ENCODE measurements around the gene AMN. TPM values are rescaled to one million over a fixed set of nuclear protein-coding genes. Genes with fewer than 3 reads are reported as not detected.

Gene AMN
- total RNA-seq, 6 experiments from 2014 or later = 7.1 to 69.1 (median 28.6) TPM

GRCh38 chr14:102930753-102931579, 8.5 kb downstream of the AMN start:
- DNase-seq (peak in 2 of 3 donors; percentile 25 to 56), ATAC-seq (no peak)
- Histone ChIP-seq H3K9me3 (no peaks in the 10 kb centered on the region), H3K36me3 (no peaks in the 10 kb centered on the region), H3K4me1 (peaks cover 0 to 26% (median 6%) of the 10 kb centered on the region in 4 donors), H3K27me3 (no peaks in the 10 kb centered on the region), H3K4me3 (no peak overlapping the region), H3K27ac (no peak overlapping the region)
- 76% methylated on average over 19 of the region's 34 CpGs for WGBS (ENCODE audit: insufficient coverage, low coverage, low lambda C conversion rate, missing lambda C conversion rate)
- TF ChIP-seq, protein P1, sequence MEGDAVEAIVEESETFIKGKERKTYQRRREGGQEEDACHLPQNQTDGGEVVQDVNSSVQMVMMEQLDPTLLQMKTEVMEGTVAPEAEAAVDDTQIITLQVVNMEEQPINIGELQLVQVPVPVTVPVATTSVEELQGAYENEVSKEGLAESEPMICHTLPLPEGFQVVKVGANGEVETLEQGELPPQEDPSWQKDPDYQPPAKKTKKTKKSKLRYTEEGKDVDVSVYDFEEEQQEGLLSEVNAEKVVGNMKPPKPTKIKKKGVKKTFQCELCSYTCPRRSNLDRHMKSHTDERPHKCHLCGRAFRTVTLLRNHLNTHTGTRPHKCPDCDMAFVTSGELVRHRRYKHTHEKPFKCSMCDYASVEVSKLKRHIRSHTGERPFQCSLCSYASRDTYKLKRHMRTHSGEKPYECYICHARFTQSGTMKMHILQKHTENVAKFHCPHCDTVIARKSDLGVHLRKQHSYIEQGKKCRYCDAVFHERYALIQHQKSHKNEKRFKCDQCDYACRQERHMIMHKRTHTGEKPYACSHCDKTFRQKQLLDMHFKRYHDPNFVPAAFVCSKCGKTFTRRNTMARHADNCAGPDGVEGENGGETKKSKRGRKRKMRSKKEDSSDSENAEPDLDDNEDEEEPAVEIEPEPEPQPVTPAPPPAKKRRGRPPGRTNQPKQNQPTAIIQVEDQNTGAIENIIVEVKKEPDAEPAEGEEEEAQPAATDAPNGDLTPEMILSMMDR (IDR thresholded peaks at IDR 0.05) = no peak
- no peak for TF ChIP-seq POLR2A (IDR thresholded peaks at IDR 0.05)
- intact Hi-C loops (cut with DNase I) = no loop called here

GRCh38 chr14:102931580-102932285, 9.3 kb downstream of the AMN start:
- no peak overlapping the region for H3K4me3 ChIP-seq
- H3K4me1 ChIP-seq = peaks cover 0 to 26% (median 6%) of the 10 kb centered on the region in 4 donors
- no peaks in the 10 kb centered on the region for H3K27me3 ChIP-seq
- H3K9me3 ChIP-seq = no peaks in the 10 kb centered on the region
- no peak for ATAC-seq
- 71% methylated on average over 1 of the region's 12 CpGs for WGBS (ENCODE audit: insufficient coverage, low coverage, low lambda C conversion rate, missing lambda C conversion rate)
- no peak overlapping the region for H3K27ac ChIP-seq
- no peaks in the 10 kb centered on the region for H3K36me3 ChIP-seq
- DNase-seq = peak in 2 of 3 donors; percentile 16 to 55
- intact Hi-C loops (cut with DNase I) = no loop called here
- TF ChIP-seq, protein P1 (IDR thresholded peaks at IDR 0.05) = no peak

DNA sequence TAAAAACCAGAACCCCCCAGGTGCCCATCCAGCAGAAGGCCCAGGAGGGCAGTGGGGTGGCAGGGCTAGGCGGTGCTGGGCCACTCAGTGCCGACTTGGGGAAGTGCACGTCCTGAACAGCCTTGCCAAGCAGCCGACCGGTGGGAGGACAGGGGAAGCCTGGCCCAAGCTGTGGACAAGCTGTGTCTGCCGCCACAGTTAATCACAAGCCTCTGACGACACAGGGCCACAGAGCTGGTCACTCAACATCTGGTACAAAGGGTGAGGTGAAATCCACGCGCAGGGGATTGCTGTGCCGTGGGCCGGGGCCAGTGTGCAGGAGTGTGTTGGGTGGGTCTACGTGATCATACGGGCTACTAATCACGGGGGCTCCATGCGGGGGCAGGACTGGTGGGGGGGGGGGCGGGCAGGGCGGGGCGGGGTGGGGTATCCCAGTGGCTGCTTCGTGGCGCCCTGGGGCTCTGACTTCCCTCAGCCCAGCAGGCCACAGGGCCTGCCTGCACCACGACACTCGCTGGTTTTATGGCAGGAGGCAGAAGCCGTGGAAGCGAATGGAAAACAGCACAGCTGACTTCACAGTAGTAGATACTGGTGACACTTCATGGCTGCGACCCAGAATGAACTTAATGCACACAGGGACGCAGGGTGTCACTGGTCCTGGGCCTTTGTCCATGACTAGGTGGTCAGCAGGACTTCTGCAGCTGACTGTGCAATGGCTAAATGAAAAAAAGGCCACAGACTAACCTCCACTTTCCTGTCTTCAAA, 10.2 kb downstream of the AMN start:
- 91% methylated on average over 6 of the region's 26 CpGs for WGBS (ENCODE audit: insufficient coverage, low coverage, low lambda C conversion rate, missing lambda C conversion rate)
- Histone ChIP-seq H3K9me3 (no peaks in the 10 kb centered on the region), H3K27me3 (no peaks in the 10 kb centered on the region), H3K36me3 (peaks cover 0 to 2% (median 0%) of the 10 kb centered on the region in 4 donors), H3K4me3 (no peak overlapping the region), H3K4me1 (peaks cover 0 to 26% (median 6%) of the 10 kb centered on the region in 4 donors), H3K27ac (no peak overlapping the region)
- intact Hi-C loops (cut with DNase I) = no loop called here
- TF ChIP-seq, protein P1 (IDR thresholded peaks at IDR 0.05) = no peak
- TF ChIP-seq POLR2A (IDR thresholded peaks at IDR 0.05) = no peak
- ATAC-seq (no peak), DNase-seq (peak in 2 of 3 donors; percentile 38 to 57)

GRCh38 chr14:102933618-102934231, 11.3 kb downstream of the AMN start:
- H3K27ac ChIP-seq = peak overlapping the region in 1 of 3 donors; percentile 73

More at GRCh38 chr14:102933618-102934231, 11.3 kb downstream of the AMN start:
- Histone ChIP-seq H3K27me3 (no peaks in the 10 kb centered on the region), H3K36me3 (peaks cover 0 to 11% (median 0%) of the 10 kb centered on the region in 4 donors), H3K4me1 (peaks cover 0 to 23% (median 6%) of the 10 kb centered on the region in 4 donors), H3K4me3 (no peak overlapping the region), H3K9me3 (no peaks in the 10 kb centered on the region)
- intact Hi-C loops (cut with DNase I) = no loop called here
- DNase-seq (peak; percentile 66 to 85 (median 84)), ATAC-seq (peak; percentile 82 to 87 (median 86))
- TF ChIP-seq POLR2A (IDR thresholded peaks at IDR 0.05) = no peak
- TF ChIP-seq, protein P1 (IDR thresholded peaks at IDR 0.05) = no peak
- WGBS (ENCODE audit: insufficient coverage, low coverage, low lambda C conversion rate, missing lambda C conversion rate) = 45% methylated on average over 16 of the region's 20 CpGs
